Stimulated activated CD4-positive, alpha-beta T cell treated with anti-CD3 and anti-CD28 coated beads, Interleukin-12 subunit alpha, Interleukin-12 subunit beta, amount 100 ng/mL, for 48 hours (primary cell): ENCODE data around the gene SH3BP4.

Experiments
- DNase-seq, 3 donors: peaks; one replicate each; pipeline ENCODE4 v3.0.0-alpha.2; 2020; ENCODE audit warnings: low read depth in 2 of 3, low spot score in 1 of 3

Gene SH3BP4, protein sequence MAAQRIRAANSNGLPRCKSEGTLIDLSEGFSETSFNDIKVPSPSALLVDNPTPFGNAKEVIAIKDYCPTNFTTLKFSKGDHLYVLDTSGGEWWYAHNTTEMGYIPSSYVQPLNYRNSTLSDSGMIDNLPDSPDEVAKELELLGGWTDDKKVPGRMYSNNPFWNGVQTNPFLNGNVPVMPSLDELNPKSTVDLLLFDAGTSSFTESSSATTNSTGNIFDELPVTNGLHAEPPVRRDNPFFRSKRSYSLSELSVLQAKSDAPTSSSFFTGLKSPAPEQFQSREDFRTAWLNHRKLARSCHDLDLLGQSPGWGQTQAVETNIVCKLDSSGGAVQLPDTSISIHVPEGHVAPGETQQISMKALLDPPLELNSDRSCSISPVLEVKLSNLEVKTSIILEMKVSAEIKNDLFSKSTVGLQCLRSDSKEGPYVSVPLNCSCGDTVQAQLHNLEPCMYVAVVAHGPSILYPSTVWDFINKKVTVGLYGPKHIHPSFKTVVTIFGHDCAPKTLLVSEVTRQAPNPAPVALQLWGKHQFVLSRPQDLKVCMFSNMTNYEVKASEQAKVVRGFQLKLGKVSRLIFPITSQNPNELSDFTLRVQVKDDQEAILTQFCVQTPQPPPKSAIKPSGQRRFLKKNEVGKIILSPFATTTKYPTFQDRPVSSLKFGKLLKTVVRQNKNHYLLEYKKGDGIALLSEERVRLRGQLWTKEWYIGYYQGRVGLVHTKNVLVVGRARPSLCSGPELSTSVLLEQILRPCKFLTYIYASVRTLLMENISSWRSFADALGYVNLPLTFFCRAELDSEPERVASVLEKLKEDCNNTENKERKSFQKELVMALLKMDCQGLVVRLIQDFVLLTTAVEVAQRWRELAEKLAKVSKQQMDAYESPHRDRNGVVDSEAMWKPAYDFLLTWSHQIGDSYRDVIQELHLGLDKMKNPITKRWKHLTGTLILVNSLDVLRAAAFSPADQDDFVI

DNA sequence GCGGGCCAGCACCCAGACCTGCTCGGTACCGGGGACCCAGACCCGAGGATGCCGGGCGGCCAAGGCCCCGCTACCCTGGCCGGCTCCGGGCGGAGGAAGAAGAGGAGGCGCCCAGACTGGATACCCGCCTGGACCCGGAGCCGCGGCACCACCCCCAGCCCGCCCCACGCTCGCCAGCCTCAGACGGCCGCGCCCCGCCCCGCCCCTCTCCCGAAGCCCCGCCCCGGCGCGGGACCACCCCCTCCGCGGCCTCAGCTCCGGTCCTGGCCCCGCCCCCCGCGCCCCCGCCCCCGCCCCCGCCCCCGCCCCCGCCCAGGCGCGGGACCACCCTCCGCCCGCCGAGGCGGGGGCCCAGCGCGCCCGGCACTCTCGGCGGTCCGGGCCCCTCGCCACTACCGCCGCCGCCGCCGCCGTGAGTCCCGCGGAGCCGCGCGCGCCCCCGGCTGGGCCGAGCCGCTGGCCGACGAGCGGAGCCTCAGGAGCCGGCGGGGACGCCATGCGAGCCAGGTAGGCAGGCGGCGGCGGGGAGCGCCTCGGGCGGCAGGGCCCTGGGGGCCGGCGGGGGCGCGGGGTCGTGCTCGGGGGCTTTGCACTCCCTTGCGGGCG is at the start of gene SH3BP4:
Gene SH3BP4, plus strand, starts transcription at position 354 of the 606 bp plus-strand sequence. CDS start 82,986 bp downstream, outside the sequence.
- DNase-seq: peak in 1 of 3 donors; percentile 26

GRCh38 chr2:234904785-234905184 is 47.0 kb upstream of the SH3BP4 start:
- no peak for DNase-seq

DNA sequence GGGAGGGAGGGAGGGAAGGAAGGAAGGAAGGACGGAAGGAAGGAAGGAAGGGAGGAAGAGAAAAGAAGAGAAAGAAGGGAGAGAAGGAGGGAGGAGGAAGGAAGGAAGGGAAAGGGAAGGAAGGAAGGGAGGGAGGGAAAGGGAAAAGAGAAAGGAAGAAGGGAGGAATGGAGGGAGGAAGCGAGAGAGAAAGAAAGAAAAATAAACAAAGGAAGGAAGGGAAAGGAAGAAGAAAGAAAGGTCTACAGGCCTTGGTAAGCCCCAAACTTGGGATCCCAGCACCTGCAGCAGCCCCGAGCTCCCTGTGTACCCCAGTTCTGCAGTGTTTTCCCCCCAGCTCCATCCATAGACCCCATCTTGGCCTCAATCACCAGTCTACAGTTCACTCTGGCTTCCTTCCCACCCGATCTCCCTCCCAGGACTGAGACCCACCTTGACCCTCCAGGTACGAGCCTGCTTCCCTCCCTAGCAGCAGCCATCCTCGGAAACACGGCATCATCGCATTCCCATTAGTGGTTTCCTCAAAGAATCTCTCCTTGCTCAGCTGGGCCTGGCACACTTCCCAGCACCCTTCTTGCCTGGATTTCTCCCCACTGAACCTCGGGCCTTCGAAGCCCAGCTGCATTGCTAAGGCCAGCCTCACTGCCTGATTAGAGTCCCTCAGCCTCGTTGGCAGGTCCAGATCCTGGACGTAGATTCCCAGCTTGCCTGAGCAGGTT is 46.1 kb upstream of the SH3BP4 start:
- DNase-seq: no peak

DNA sequence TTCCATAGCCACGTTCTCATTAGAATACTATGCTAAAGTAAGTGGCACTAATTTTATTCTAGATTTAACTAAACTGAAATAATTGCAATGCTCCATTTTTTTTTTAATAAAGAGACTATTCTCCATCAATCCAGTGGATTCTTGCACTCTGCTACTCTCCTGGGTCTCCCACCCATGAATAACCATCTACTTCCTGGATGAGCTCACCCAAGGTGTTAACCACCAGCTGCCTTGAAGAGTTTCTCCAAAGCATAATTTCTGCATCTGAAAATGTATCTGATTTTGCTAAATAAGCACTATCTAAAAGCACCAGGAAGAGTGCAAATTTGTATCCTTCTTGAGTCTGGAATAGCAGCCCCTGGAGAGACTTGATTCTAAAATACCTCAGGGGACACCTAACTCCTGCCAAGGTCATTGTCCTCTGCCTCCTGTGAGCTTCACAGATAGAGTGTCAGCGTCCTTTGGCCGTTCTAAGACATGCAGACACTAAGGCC is 41.6 kb upstream of the SH3BP4 start:
- DNase-seq: no peak

DNA sequence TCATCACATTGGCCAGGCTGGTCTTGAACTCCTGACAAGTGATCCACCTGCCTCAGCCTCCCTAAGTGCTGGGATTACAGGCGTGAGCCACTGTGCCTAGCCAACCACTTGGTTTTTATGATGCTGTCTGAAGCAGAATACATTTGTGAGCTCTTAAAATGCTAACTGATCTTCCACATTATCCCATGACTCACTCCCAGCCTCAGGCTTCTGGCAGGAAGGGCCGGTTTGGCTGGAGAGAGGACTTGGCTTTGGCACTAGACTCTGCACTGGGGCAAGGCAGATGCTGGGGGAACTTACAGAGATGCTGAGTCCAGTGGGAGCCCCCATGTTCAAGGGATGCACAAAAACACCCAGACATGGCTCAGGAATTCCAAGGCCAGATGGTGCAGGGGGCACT is 40.5 kb upstream of the SH3BP4 start:
- no peak for DNase-seq

GRCh38 chr2:234912437-234912836 is 39.4 kb upstream of the SH3BP4 start:
- no peak for DNase-seq

DNA sequence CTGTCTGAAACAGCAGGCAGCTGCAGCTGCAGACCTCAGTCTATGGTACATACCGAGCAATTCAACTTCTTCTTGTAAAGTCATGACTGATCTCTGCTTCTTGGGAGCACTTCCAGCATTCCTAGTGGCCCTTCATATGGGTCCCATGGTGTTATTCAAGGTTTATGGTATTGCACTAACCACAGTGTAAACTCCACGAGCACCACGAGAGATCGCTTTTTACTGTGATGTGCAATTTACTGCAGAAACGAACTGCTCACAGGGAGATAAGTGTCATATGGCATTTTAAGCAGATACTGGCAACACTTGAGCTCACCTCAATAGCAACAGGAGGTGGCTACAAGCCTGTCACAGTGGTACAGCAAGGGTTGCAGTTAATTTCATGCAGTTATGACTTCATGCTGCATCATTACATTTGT is 38.6 kb upstream of the SH3BP4 start:
- DNase-seq: no peak

DNA sequence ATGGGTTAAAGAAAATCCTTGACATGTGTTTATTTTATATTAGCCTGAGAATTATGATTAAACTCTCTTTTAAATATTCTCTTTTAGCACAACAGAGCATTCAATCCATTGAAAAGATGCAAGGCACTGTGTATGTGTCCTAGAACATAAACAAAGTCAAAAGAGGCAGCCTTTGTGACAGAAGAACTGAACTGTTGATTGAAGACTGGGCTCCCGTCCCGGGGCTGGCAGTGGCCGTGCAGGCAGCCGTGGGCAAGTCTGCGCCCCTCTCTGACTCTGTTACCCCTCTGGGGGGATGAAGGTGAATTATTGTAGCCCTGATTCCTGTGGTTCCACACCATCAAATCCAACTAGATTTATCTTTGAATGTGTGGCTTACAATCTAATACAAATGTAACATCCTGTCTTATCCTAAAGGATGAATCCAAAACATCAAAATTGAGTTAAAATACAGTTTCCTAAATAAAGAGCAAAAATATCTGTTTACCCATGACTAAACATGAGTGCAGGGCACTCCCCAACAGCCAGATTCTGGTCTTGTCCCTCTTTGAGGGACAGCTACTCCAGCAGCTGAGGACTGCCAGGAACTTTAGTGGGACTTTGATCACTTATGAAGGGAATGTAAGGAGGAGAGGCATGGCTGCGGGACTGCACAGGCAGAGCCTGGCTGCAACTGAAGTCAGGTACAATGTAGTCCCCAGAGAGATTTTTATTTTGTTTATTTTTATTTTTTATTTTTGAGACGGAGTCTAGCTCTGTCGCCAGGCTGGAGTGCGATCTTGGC is 37.3 kb upstream of the SH3BP4 start:
- no peak for DNase-seq

DNA sequence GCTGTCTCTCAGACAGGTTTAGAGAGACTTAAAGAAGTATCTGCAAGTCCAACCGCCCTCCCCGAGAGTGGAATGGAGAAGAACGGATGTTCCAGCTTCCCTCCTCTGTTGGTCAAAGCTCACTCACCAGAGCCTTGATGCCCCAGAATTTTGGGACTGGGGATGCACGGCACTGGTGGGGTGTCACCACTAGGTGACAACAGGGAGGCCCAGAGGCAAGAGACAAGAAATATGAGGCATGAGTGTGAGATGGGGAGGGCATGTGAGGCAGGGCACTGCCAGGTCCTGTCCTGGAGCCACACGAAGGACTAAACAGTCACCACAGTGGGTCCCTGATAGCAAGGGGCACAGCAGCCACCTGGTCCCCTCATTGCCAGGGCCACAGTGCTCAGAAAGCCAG is 35.1 kb upstream of the SH3BP4 start:
- DNase-seq: no peak

- no peak for DNase-seq
Observed at GRCh38 chr2:234917211-234917975, 34.4 kb upstream of the SH3BP4 start.

DNA sequence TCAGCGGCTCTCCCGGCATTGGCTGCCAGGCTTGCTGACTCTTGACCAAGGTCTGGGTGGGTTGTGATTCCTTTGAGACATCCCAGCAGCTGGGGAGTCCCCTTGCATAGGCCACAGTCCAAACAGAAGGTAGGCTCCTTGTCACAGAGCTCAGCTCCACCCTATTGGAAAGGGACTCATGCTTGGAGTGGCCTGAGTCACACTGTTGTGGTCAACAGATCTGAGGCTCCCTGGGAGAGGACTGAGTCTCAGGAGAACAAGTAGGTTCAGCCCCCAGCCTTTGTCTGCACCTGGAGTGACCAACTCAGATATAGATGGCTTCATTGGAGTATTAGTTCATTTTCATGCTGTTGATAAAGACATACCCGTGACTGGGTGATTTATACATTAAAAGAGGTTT is 32.1 kb upstream of the SH3BP4 start:
- DNase-seq: no peak

DNA sequence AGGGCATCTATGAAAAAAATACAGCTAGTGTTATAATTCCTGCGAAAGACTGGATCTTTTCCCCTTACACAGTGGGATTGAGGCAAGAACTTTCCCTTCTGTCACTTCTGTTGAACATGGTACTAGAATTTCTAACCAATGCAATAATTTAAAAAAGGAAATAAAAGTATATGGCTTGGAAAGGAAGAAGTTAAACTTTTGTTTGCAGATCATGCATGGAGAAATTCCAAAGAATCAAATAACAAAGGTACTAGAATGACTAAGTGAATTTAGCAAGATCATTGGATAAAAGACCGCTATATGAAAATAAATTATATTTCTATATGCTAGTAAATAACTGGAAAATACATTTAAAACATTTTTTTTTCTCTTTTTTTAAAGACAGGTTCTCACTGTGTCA is 31.0 kb upstream of the SH3BP4 start:
- DNase-seq: no peak

DNA sequence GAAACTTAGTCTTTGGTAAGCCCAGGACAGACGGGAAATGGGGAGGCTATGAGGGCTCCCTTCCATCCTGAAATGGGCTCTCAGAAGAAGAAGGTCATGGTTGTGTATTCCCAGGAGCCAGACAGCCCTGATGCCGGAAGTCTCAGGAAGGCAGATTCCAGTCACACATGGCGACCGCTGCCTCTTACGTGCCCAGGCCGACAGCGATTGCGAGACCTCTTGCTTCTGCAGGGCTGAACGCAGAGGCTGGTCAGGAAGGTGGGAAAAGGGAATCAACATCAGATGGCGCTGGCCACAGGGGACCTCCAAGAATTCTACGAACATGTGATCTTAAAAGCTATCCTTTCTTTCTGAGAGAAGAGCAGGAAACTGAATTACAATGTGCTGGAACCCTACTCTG is 22.8 kb upstream of the SH3BP4 start:
- DNase-seq: no peak

- no peak for DNase-seq
Observed at GRCh38 chr2:234930397-234930796, 21.4 kb upstream of the SH3BP4 start.

GRCh38 chr2:234931371-234931770 is 20.4 kb upstream of the SH3BP4 start:
- DNase-seq: no peak

DNA sequence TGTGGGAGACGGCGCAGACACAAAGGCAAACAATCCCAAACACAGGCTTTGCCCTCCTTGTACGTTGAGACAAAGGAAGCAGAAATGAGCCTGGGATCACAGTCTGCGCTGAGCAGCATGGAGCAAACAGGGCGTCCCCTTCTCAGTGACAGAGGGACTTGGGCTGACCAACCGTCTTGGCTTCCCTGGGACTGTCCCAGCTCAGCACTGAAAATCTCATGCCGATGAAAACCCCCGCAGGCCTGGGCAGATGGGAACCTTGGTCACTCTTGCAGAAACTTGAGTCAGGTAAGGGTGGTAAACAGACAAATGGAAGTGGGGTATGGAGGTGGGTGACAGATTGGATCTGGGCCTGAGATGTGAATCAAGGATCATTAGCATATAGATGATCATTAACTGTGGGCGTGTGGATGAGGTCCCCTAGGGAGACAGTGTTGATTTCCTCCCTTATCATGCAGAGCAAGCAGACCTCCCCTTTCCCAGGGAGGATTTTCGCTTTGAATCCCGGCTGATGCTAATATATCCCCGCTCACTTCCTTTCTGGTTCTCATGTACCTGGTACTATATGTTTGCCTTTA is 19.1 kb upstream of the SH3BP4 start:
- DNase-seq: no peak

GRCh38 chr2:234935311-234935710 is 16.5 kb upstream of the SH3BP4 start:
- no peak for DNase-seq

DNA sequence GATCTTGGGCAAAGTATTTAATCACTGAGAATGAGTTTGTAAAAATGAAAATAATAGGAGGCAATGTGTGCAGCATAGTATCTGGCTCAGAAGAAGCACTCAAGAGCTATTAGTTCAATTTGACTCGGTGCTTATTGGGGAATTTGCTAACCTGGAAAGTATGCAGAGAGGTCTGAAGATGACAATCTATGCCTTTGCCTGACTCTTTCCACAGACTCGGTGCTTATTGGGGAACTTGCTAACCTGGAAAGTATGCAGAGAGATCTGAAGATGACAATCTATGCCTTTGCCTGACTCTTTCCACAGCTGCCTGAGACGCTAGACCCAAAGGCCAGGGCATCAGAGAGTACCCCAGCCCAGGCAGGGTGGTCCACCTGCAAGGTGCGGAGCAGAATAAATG is 12.2 kb upstream of the SH3BP4 start:
- DNase-seq: no peak

DNA sequence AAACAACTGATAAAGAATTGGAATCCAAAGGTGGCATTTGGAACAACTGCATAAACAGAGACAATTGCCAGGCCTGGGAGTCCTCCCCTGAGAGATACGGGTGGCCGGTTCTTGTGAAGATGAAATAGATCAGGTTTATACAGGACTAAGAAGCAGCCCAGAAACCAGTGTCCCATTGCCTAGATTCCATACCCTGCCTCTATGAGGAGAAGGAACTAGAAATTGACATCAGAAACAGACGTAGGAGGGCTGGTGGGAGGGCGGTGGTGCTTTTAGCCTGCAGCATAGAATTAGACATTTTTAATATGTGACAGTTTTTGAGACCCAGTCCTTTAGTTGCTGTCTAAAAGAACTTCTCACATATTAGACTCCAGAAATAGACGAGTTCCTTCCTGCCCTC is 11.8 kb upstream of the SH3BP4 start:
- no peak for DNase-seq
